Measurements from ENCODE around the gene KLF15. TPM values are rescaled to one million over a fixed set of nuclear protein-coding genes. Genes with fewer than 3 reads are reported as not detected.

KLF15 gene
- total and polyA plus RNA-seq, 2 experiments from 2014 or later: 3.5 to 19.8 TPM

GRCh38 chr3:126398423-126399350, 41.5 kb upstream of the KLF15 start:
- Histone ChIP-seq H3K79me2 (replicated peaks; ENCODE audit: insufficient read depth) (no peaks in the 10 kb centered on the region), H3F3A (replicated peaks; ENCODE audit: low read depth) (no peaks in the 10 kb centered on the region), H3K9me2 (ENCODE audit: insufficient read depth) (no peaks in the 10 kb centered on the region), H3K27me3 (ENCODE audit: insufficient read depth) (peaks cover 25% of the 10 kb centered on the region), H3K4me1 (ENCODE audit: insufficient read depth) (peaks cover 4% of the 10 kb centered on the region; the same call in 1 of the 2 replicates), H3K4me3 (no peak overlapping the region), H4K20me1 (replicated peaks; ENCODE audit: insufficient read depth) (no peaks in the 10 kb centered on the region), H2AFZ (no peak overlapping the region), H3K27ac (ENCODE audit: low read depth) (no peak overlapping the region), H3K4me2 (no peak overlapping the region), H3K36me3 (ENCODE audit: insufficient read depth) (no peaks in the 10 kb centered on the region)
- Mint-ChIP-seq H3K27ac (no peak overlapping the region), H3K4me1 (peaks cover 24% of the 10 kb centered on the region), H3K27me3 (ENCODE audit: insufficient read depth, low read depth, poor library complexity) (peaks cover 24% of the 10 kb centered on the region), H3K36me3 (ENCODE audit: low read depth) (no peaks in the 10 kb centered on the region; the same call in 2 of the 3 replicates), H3K9me3 (no peaks in the 10 kb centered on the region), H3K4me3 (no peak overlapping the region)
- TF ChIP-seq STAT1 (IDR thresholded peaks at IDR 0.05; ENCODE audit: unreplicated experiment) (no peak), ZNF331 (CRISPR knock-in tag; IDR thresholded peaks at IDR 0.05; ENCODE audit: low read depth) (no peak), REST (IDR thresholded peaks at IDR 0.05; ENCODE audit: unreplicated experiment) (no peak), ZNF462 (CRISPR knock-in tag; IDR thresholded peaks at IDR 0.05) (no peak), NANOG (IDR thresholded peaks at IDR 0.05; ENCODE audit: borderline replicate concordance) (no peak), CREB1 (CRISPR knock-in tag; IDR thresholded peaks at IDR 0.05; ENCODE audit: low read depth) (no peak), EZH2phosphoT487 (IDR thresholded peaks at IDR 0.05; ENCODE audit: unreplicated experiment) (no peak), CTCF (conservative IDR thresholded peaks at IDR 0.05; ENCODE audit: low read depth in 2 of 2) (no peak), ZNF114 (CRISPR knock-in tag; IDR thresholded peaks at IDR 0.05) (no peak), POLR2AphosphoS5 (IDR thresholded peaks at IDR 0.05; ENCODE audit: low read depth) (no peak), JUNB (IDR thresholded peaks at IDR 0.05; ENCODE audit: unreplicated experiment) (no peak), EZH2 (IDR thresholded peaks at IDR 0.05; ENCODE audit: low read depth, unreplicated experiment) (no peak), ETS1 (IDR thresholded peaks at IDR 0.05) (no peak)
- ATAC-seq (no peak), DNase-seq (ENCODE audit: low spot score) (no peak)
